OCI-LY7 (cell line): ENCODE measurements around the gene NES. TPM values are rescaled to one million over a fixed set of nuclear protein-coding genes. Genes with fewer than 3 reads are reported as not detected.

Source experiments
- BruUV-seq: library from RNA; stranded (reverse); fragments of 400-500 nt; replicated peaks from 2 replicates; lab custom pipeline; 2021; lab: Mats Ljungman, UMichigan
- CTCF ChIA-PET: fragments of 300-600 bp; sonication (Branson Sonifier 250); formaldehyde crosslinking; loops from one replicate; lab custom pipeline; 2022; ENCODE audit warnings: antibody characterized with exemption; ENCODE audit not compliant: unreplicated experiment; lab: Charles Lee
- POLR2A ChIA-PET: fragments of 300-600 bp; sonication (Branson Sonifier 250); formaldehyde crosslinking; loops from one replicate; lab custom pipeline; 2022; ENCODE audit warnings: antibody characterized with exemption; lab: Charles Lee
- DNase-seq: peaks from one replicate; pipeline ENCODE4 v3.0.0-alpha.2; 2015; ENCODE audit warnings: low spot score
- H2AFZ ChIP-seq: fragments of 200-600 bp; sonication (generic), shearing (Covaris generic); 2 replicates; pipeline ENCODE4 v1.6.1; 2014; ENCODE audit warnings: mild to moderate bottlenecking, antibody characterized with exemption, low read length, moderate library complexity
- H3K27ac ChIP-seq: fragments of 200-600 bp; sonication (generic); 2 replicates; pipeline ENCODE4 v1.5.1; 2014; ENCODE audit warnings: mixed run types, low read depth, mild to moderate bottlenecking, moderate library complexity, low read length, inconsistent platforms; ENCODE audit not compliant: poor library complexity, severe bottlenecking
- H3K36me3 ChIP-seq: fragments of 200-600 bp; sonication (generic); 2 replicates; pipeline ENCODE4 v1.6.1; 2014; ENCODE audit warnings: mild to moderate bottlenecking, antibody characterized with exemption, low read length, moderate library complexity, mixed read lengths; ENCODE audit not compliant: insufficient read depth
- H3K4me1 ChIP-seq: fragments of 200-600 bp; sonication (generic); 2 replicates; pipeline ENCODE4 v1.5.1; 2014; ENCODE audit warnings: mild to moderate bottlenecking, low read length; ENCODE audit not compliant: insufficient read depth, poor library complexity, severe bottlenecking
- H3K4me2 ChIP-seq: fragments of 200-600 bp; sonication (generic); 2 replicates; pipeline ENCODE4 v1.6.1; 2014; ENCODE audit warnings: mild to moderate bottlenecking, low read length
- H3K4me3 ChIP-seq: fragments of 200-600 bp; sonication (generic); 2 replicates; pipeline ENCODE4 v1.5.1; 2014; ENCODE audit warnings: mild to moderate bottlenecking, low read depth, low read length; ENCODE audit not compliant: poor library complexity, severe bottlenecking
- H3K79me2 ChIP-seq: fragments of 200-600 bp; sonication (generic); 2 replicates; pipeline ENCODE4 v1.6.1; 2016; ENCODE audit warnings: low read depth, mild to moderate bottlenecking, low read length, moderate library complexity, mixed read lengths; ENCODE audit not compliant: insufficient read depth
- H3K9me2 ChIP-seq: fragments of 200-600 bp; sonication (generic); 2 replicates; pipeline ENCODE4 v1.6.1; 2016; ENCODE audit warnings: mild to moderate bottlenecking, low read length, mixed read lengths; ENCODE audit not compliant: insufficient read depth
- H3K9me3 ChIP-seq: fragments of 200-600 bp; sonication (generic); 2 replicates; pipeline ENCODE4 v1.6.1; 2014; ENCODE audit warnings: mild to moderate bottlenecking, mixed run types, low read length, mixed read lengths
- H4K20me1 ChIP-seq: fragments of 200-600 bp; sonication (generic); 2 replicates; pipeline ENCODE4 v1.6.1; 2014; ENCODE audit warnings: mild to moderate bottlenecking, antibody characterized with exemption, low read length, moderate library complexity, mixed read lengths; ENCODE audit not compliant: insufficient read depth
- EZH2phosphoT487 ChIP-seq: fragments of 200-600 bp; sonication (generic); IDR thresholded peaks from 2 replicates; pipeline ENCODE4 v1.6.1; 2018; ENCODE audit warnings: low read depth, borderline replicate concordance, mild to moderate bottlenecking, mixed run types, antibody characterized with exemption, low read length, moderate library complexity, mixed read lengths
- intact Hi-C: fragments of 100-400 bp; cut with micrococcal nuclease; formaldehyde crosslinking; loops from one replicate; pipeline ENCODE4 v1.10.0; 2022; ENCODE audit not compliant: unreplicated experiment
- total RNA-seq, 2 experiments: library from RNA; depleted of rRNA in 1 of 2; stranded (reverse); fragments of >200 nt in 1 of 2; shearing (Covaris generic) in 1 of 2; gene quantifications; 2 replicates each; pipeline ENCODE4 v1.2.3, GENCODE V29; 2014 to 2022
- TF ChIP-seq, protein P1 (sequence below): fragments of 200-600 bp; sonication (generic); conservative IDR thresholded peaks from 2 replicates; pipeline ENCODE4 v1.5.1; 2014; ENCODE audit warnings: mild to moderate bottlenecking, antibody characterized with exemption, low read length, moderate library complexity, mixed read lengths

The NES gene
- total RNA-seq, 2 experiments from 2014 or later: not detected

- TF ChIP-seq, protein P1, sequence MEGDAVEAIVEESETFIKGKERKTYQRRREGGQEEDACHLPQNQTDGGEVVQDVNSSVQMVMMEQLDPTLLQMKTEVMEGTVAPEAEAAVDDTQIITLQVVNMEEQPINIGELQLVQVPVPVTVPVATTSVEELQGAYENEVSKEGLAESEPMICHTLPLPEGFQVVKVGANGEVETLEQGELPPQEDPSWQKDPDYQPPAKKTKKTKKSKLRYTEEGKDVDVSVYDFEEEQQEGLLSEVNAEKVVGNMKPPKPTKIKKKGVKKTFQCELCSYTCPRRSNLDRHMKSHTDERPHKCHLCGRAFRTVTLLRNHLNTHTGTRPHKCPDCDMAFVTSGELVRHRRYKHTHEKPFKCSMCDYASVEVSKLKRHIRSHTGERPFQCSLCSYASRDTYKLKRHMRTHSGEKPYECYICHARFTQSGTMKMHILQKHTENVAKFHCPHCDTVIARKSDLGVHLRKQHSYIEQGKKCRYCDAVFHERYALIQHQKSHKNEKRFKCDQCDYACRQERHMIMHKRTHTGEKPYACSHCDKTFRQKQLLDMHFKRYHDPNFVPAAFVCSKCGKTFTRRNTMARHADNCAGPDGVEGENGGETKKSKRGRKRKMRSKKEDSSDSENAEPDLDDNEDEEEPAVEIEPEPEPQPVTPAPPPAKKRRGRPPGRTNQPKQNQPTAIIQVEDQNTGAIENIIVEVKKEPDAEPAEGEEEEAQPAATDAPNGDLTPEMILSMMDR: 0 out of 2 replicates have a peak, but pooled peaks have one; percentile 20
- no peak for TF ChIP-seq EZH2phosphoT487
- Histone ChIP-seq H3K4me2 (no peak overlapping the region), H3K36me3 (no peaks in the 10 kb centered on the region), H3K27ac (no peak overlapping the region), H3K4me1 (peaks cover 3% of the 10 kb centered on the region), H3K9me2 (no peaks in the 10 kb centered on the region), H3K9me3 (no peaks in the 10 kb centered on the region), H2AFZ (no peak overlapping the region), H3K4me3 (no peak overlapping the region), H4K20me1 (no peaks in the 10 kb centered on the region), H3K79me2 (no peaks in the 10 kb centered on the region)
- no TSS peak for BruUV-seq
- ChIA-PET POLR2A (no interaction called here), CTCF (no interaction called here)
- DNase-seq: no peak
- intact Hi-C loops: loop anchor here (10.0 kb wide), 1 partner anchor 110 kb away; no protein-coding TSS in a partner anchor
Measured at GRCh38 chr1:156684227-156684782, 7.1 kb upstream of the NES start.

DNA sequence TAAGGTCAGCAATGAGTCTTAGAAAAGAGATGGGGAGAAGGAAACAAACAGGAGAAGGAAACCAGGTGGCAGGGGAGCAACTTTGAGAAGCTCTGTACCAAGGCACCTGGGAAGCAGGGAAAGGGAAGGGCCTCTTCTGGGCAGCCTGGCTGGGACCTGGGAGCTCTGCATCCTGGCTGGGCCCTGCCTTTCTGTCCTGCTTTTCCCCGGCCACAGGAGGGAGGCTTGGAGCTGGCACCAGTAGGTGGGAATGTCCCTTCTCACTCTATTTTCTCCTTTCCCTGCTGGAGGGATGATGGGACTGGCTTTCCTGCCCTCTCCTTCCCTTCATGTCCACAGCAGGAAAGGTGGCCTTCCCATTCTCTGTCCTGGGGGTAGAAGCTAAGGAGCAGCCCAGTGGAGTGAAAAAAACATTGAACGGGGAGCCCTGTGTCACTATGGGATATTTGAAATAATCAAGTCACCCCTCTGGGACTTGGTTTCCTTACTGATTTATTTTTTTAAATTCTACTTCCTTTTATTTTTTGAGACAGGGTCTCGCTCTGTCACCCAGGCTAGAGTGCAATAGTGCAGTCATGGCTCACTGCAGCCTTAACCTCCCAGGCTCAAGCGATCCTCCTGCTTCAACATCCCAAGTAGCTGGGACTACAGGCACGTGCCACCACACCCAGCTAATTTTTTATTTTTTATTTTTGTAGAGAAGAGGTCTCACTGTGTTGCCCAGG, 5.1 kb upstream of the NES start:
- intact Hi-C loops: loop anchor here (10.0 kb wide), 1 partner anchor 112 kb away; no protein-coding TSS in a partner anchor
- POLR2A ChIA-PET: no interaction called here

More for the DNA sequence above, 5.1 kb upstream of the NES start:
- Histone ChIP-seq H3K9me3 (no peaks in the 10 kb centered on the region), H4K20me1 (no peaks in the 10 kb centered on the region), H3K9me2 (no peaks in the 10 kb centered on the region), H3K4me1 (no peaks in the 10 kb centered on the region), H2AFZ (no peak overlapping the region), H3K36me3 (no peaks in the 10 kb centered on the region), H3K4me2 (no peak overlapping the region), H3K4me3 (no peak overlapping the region), H3K79me2 (no peaks in the 10 kb centered on the region), H3K27ac (no peak overlapping the region)
- CTCF ChIA-PET: interaction anchor here (0.5 to 1.1 kb wide), 4 partner anchors 9 to 472 kb away, joined by 3 to 4 read pairs (median 4); no protein-coding TSS in a partner anchor
- no peak for DNase-seq
- BruUV-seq: no TSS peak
- TF ChIP-seq EZH2phosphoT487: no peak
- TF ChIP-seq, protein P1: no peak
